CMK (cell line): ENCODE measurements around the gene PROX2.

Experiments used
- DNase-seq: peaks from one replicate; pipeline ENCODE4 v3.0.0-alpha.2; 2010; ENCODE audit warnings: low read depth

The PROX2 gene

DNA sequence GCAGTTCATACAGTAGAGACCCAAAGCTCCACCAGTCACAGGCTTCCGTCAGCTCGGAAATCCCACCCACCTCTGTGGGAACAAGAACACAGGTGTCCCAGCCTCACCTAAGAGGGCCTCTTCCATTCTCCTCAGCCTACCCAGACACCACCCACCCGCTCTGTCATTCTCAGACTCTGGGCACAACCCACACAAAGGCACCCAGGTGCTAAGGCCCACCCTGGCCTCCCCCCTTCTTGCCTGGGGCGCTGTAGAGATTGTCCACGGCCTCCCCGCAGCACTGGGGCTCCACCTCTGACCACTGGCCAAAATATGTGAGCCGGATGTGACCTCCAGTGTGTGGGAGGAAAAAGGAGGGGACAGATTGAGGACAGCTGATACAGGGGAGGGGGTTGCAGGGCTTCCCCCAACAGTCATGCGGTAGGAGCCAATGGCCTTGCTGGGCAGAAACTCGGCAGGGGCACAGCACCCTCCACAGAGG, 33.0 kb upstream of the PROX2 start:
- no peak for DNase-seq

DNA sequence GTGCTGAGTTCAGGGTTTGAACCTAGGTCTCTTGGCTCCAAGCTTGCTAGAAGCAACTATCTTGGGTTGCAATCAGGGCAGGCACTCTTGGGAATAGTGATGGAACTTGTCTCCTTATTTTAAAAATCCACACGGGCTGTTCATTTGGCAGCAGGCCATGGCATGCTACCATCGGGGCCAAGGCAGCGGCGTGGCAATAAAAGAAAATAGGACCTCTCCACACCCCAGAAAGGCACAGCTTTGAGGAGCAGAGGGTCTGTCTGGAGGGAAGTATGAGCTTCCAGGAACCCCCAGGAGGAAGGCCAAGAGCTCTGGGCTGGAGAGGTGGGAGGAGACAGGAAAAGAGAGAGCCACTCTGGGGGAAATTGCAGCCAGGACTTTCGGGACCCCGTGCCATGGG, 31.8 kb upstream of the PROX2 start:
- DNase-seq: no peak

DNA sequence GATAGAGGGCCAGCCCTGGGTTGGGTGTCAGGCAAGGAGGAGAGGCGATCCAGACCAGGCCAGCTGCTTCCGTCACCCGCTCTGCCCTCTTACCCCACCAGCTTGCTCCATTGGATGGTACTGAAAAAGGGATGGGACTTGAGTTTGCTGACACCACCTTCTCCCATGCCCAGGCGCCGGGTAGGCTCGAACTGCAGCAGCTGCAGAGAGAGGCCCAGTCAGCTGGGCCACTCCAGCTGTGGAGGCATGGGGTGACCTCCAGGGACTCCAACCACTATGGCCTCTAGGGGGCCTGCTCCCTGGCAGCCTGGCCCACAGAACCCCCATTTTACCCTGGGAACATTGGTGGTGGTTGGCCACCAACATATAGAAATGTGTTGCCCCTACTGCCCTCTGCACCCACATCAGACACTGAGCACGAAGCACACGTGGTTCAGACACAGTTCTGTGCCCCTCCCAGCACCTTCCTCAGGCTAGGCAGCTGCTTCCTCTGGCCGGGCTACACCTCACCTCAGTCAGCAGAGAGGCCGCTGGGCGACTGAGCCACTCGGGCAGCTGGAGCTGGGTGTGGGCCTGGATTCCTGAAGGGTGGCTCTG, 31.1 kb upstream of the PROX2 start:
- no peak for DNase-seq

DNA sequence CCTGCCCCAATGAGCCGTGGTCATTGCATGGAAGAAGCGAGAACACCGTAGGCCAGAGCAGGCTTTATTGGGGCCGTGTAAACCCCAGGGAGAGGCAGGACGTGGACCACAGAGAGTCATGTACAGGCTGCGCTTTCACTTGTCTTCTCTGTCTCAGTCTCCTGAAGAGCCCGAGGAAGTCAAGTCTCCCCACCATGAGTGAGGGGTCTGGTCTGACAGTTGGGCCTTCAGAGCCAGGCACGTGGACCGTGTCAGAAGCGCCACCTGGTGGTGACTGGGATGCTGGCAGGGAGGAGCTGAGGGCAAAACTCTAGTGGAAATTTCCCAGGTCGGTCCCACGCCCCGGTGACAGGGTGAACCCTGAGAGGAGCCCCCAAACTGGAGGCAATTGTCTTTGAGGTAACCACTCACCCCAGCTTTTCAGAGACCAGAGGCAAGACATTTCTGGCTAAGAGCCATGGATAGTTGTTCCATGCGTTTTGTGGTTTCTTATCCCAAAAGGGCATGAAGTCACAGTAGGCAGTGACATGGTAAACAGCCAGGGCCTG, 29.7 kb upstream of the PROX2 start:
- no peak for DNase-seq

DNA sequence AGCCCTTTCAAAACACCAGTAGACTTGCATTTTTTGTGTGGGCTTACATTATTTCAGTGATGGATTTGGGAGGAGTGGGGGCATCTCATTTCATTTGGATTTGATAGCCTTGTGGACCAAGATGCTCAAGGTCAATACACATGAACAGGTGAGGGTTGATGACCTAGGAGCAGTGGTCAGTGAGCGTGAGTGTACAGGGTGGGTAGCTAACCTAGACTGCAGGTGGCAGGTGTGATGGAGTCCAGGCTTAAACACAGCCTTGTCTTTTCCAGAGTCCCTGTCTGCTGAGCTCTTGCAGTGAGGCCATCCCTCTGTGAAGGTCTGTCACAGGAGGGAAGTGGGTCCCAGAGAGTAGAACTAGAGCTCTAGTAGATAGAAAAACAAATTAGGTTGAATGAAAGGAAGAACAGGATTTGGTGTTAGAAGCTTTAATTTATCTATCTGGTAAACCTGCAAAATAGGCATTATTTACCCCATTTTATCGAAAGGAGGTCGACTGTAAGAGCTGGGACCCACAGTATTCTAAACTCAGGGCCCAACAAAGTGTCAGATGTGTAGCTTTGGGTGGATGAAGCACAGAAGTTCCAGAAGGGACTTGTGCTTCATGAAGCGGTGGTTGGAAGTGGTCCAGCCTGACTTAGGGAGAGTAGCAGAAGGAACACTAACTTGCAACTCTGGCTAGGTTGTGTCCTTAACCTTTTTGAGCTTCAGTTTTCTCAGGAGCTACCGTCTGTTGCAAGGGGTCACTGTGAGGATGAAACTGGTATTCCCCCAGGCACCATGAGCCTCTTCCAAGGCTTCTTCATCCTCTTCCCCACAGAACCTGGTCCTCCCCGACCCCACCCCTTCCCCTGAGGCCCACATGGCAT, 28.9 kb upstream of the PROX2 start:
- no peak for DNase-seq

DNA sequence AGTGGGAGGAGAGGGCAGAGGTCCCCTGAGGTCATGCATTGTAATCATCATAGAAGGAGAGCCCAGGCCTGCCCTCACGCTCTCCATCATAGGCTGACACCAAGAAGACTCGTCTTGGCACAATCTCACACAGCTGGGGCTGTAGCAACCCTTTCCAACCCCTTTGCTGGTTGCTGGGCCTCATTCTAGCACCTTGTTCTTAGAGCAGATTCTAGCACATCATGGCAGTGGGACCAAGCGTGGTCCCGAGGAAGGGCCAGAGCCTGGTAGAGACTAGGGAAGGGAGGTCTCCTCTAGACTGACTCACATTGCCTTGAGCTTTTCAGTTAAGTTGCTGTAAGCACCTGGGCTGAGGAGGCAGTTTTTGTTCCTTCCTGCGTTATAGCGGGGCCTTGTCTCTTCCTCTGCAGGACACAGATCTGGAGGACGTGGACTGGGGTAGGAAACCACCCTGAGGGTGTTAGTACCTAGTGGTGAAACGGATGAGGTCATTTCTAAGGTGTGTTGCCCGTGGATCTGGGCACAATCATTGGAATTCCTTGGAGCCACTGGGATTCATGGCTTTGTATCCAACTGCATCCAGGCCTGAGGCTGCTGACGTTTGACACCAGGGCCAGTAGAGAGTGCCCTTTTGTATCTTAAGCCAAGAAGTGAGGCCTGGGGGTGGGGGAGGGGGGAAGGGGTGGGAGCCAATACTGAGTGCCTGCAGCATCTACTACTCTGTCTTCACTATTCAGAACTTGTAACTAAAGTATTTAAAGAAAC, 27.2 kb upstream of the PROX2 start:
- no peak for DNase-seq

DNA sequence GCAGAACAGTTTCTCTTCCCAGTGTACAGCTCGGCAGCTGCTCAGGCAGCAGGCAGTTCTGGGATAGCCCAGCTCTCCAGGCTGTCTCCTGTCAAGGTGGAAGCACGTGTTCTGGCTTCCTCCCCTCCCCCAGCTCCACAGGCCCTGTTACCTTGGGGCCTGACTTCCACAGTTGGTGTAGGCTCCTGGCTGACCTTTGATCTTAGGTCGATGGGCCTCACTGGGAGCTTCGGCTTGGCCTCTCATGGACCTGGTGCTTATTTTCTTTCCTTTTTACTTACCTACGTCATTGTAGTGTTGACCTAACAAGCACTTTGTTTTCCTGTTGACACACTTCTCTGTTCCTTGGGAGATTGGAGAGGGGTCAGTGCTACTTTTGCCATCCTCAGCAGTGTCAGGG, 22.7 kb upstream of the PROX2 start:
- DNase-seq: no peak

DNA sequence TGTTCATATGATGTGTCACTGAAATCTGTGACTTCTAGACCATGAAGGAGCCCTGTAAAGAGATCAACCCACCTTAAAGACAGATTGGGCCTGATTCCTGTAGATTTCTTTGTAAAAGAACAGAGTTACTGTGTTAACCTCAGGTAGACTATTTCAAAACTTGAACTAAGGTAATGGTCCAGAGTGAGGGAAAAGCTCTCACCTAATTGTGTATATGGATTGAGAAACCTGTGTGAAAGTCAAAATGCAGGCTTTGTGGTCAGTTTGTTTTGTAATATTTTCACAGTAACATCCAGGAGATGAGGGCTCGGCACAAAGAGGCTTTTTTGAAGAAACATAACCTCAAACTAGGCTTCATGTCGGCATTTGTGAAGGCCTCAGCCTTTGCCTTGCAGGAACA, 22.1 kb upstream of the PROX2 start:
- DNase-seq: no peak

DNA sequence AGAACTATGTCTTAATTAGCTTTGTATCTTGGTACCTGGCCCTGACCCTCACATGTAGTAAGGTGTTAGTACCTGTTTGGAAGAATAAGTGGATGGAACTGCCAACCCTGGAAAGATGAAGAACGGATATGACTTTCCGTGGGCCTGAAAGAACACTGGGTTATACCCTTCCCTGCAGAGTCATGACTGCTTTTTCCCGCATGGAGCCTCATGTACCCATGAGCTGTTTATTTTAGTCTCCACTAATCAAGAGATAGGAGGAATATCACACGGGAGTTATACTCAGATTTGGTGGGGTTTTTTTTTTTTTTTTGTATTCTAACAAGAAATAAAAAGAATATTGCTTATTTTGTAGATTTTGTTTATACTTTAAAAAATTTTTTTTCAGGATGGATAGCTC, 21.7 kb upstream of the PROX2 start:
- no peak for DNase-seq

DNA sequence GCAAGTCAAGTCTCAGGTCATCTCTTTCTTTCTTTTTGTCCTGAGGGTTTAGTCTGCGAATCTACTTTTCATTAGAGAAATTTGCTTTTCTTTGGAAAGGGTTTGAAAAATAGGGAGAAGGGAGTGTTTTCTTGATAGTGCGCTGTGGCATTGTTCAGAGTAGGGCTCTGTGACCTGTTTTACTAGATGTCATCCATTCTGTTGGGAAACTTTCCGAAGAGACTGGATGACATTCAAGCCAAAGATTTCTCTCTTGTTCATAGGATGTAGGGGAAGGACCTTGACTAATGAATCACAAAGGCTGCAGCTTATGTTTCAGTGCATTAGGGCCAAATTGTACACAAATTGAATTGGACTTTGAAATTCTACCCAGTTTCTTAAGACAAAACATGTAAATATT, 20.5 kb upstream of the PROX2 start:
- DNase-seq: no peak

DNA sequence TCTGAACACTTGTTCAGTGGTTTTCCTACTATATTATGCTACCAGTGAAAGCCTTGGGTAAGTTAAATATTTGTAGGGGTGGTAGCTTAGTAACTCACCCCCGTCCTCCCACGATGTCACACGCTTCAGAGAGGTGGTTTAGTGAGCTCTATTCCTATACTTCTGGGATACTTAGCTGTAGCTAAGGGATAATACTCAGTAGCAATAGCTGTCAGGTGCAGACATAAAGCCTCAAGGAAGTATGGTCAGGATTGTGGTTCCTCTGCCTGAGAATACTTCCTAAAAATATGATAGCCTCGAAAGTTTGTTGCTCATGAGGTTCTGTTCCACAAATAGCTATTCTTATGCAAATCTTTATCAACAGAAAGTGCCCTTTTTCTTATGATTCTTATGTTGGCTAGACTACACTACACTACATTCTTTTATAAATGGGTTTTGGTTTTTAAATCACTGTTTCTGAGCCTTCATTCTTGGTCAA, 17.7 kb upstream of the PROX2 start:
- no peak for DNase-seq

DNA sequence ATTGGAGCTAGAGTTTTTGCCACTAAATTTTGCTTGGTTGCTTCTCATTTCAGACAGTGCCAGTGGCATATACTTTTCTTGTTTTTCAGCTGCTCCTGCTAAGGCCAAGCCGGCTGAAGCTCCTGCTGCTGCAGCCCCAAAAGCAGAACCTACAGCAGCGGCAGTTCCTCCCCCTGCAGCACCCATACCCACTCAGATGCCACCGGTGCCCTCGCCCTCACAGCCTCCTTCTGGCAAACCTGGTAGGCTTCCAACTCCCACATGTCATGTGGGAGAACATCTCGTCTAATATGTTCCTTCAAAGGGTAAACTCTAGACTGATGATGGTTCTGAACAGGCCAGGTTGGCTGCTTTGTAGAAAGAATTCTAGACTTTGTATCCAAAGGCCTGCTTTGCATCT, 16.8 kb upstream of the PROX2 start:
- no peak for DNase-seq

DNA sequence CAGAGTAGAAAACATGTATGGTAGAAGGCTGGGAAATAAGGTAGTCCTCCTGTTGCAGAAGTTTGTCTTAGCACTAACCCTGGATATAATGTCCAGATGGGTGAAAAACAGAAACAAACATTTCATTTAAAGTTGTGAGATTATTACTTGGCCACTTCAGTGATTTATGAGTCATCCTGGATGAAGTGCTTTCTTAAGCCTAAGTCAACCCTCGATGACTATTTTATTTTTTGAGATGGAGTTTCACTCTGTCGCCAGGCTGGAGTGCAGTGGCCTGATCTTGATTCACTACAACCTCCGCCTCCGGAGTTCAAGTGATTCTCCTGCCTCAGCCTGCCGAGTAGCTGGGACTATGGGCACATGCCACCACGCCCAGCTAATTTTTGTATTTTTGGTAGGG, 15.9 kb upstream of the PROX2 start:
- no peak for DNase-seq

DNA sequence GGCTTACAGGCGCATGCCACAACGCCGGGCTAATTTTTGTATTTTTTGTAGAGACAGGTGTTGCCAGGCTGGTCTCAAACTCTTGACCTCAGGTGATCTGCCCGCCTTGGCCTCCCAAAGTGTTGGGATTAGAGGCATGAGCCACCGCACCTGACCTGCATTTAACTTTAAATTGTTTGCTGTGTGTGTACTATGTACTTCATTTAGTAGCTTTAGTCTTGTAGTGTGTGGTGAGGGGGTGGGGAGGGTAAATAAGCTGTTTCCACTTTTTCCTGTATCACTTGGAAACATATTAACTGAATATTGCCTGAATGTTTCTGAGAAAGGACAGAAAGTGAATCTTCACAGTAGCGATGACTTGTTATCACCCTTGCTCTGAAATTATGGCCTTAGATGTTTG, 14.3 kb upstream of the PROX2 start:
- DNase-seq: no peak

DNA sequence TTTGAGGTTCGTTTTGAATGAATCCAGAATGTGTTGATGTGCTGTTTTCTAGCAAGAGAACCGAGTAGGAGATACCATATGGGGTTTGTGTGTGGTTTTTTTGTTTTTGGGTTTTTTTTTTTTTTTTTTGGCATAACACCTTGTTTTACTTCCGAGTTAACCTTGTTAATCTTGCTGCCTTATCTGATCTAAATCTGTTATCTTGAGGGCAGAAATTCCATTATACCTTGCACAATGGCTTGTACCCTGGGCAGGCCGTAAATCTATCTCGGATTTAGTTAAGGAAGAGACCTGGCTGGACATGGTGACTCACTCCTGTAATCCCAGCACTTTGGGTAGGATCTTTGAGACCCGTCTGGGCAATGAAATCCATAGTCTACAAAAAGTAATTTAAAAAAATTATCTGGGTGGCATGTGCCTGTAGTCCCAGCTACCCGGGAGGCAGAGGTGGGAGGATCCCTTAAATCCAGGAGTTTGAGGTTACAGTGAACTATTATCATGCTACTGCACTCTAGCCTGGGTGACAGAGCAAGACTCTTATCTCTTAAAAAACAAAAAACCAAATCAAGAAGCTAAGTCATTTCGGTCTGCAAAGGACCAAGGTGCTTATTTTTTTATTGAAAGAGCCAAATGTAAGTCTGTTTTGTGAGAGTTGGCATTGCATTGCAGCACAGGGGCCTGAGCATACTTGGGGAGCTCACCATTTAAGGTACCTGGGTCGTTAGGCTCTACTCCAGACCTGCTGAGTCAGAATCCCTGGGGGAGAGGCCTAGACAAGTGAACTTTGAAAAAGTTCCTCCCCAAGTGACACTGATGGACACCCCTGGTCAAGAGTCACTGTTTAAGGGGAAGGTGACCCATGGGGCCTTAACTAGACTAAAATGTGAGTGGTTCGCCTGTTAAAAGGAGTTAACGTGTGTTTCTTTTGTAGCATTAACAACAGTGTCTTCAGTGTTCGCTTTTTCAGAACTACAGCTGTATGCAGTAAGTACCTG, 12.5 kb upstream of the PROX2 start:
- no peak for DNase-seq

DNA sequence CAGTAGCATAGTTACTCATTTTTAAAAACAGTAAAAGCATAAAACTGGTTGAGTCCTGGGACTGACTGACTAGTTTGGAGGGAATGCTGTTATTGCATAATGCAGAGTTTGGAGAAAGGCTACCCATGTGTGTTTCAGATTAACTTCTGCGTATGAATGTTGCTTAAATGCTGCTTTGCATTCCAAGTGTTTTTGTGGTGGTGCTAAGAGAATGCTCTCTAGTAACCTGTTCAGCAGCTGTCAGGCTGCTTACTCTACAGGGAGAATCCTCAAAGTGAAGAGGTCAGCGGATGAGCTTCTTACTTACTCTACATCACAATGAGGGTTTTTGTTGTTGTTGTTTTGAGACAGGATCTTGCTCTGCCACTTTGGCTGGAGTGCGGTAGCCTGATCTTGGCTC, 10.1 kb upstream of the PROX2 start:
- no peak for DNase-seq

DNA sequence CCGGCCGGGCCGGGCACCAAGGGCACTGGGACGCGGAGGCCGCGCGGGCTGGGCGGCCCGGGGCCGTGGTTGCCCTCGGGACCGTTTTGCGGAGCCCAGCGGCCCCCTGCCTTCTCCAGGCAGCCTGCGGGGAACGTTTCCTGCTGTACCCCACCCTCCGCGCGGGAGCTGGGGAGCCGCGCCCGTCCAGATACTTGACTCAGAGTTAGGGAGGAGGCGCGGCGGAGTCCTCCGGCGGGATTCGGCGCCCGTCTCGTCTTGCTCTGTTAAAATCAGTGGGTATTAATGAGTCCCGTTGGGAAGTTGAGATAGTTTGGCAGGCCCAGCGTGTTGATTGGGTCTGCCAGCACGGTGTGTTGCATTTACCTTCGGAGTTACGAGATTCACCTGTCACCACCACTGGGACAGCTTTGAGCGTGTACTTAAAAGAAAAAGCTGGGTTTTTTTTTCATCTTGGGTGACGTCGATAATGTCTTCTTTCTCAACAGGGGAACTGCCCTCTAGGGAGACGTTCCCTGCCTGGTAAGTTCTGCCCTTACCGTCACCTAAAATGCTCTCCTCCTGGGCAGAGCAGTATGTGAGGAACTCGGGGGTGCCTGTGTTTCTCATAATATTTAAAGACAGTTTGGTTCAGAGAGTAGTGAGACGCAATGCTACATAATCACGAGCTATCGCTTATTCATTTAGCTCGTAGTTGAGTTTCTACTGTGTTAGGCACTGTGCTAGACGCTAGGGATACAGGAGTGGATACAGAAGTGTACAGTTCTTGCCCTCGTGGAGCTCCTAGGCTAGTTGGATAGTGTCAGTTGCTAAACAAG, 6.4 kb upstream of the PROX2 start:
- no peak for DNase-seq

DNA sequence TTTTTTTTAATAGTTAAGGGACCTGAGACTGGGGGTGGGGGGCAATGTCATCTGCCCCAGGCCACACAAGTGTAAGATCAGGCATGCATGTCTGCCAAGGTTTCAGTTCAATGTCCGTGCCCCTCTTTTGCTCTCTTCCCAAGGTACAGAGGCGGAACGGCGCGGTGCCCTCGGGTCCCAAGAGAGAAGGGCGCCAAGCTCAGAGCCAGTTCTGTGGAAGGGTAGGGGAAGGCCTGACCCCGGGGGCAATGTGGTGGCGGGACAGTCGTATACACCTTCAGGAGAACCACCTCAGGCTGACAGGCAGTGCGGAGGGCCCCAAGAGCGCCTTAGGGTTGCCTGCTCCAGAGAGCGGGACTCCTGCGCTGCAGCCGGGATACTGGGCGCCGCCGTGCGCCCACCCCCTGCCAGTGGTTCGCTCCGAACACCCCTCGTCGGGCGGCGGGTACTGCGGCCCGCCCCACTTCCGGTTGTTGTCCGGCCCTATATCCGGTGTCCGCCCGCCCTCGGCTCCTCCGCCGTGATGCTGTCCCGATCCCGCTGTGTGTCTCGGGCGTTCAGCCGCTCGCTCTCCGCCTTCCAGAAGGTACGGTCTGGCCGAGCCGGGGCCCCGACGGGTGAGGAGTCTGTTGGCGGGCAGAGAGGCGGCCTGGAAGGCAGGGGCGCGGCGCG, 5.6 kb upstream of the PROX2 start, which contains the start of gene DLST:
TSS of gene DLST (plus strand) at position 486 of the 672 bp plus-strand sequence. CDS start at position 524, 38 bp downstream.
- DNase-seq: peak; percentile 67

DNA sequence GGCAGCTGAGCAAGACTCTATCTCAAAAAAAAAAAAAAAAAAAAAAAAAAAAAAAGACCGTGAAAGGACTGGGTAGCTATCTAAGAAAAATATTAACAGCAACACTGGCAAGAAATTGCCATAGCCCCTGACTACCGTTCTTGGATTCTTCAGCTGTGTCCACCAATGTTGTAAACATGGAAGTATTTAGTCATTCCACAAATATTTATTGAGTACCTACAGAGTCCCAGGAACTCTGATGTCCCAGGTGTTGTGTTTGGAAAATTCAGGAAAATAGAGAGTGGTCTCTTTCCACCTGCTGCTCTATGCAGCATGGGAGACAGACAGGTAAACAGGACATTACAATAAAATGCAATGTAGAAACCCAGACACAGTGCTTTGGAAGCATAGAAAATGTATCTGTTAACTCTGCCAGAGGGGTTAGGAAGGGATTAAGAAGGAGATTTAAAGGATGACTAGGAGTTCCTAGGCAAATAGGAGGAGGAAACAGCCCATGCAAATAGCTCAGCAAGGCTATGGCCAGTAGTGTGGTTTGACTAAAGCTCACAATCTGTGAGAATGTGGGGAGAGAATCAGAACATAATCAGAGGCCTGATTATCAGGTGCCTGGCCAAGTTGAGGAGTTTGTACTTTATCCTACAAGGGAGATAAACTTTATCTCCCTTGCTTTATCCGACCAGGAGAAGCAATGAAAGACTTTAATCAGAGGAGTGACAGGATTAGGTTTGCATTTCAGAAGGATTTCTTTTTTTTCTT, 3.7 kb upstream of the PROX2 start:
- no peak for DNase-seq
